ENCODE results near the gene NRAP.

NRAP gene

GRCh38 chr10:113549856-113550255 lies 114.0 kb downstream of the NRAP start:
- H3K4me3 ChIP-seq (ENCODE audit: low read length), result no peak overlapping the region
- H3K27me3 ChIP-seq (ENCODE audit: control insufficient read depth, insufficient read depth, low read length), result no peaks in the 10 kb centered on the region
- H3K9ac ChIP-seq (ENCODE audit: low read length), result no peak overlapping the region
- no peaks in the 10 kb centered on the region for H3K9me3 ChIP-seq (ENCODE audit: control insufficient read depth, low read length)
- no peaks in the 10 kb centered on the region for H3K36me3 ChIP-seq (ENCODE audit: control insufficient read depth, insufficient read depth, low read length)
- H3K4me1 ChIP-seq (ENCODE audit: control insufficient read depth, insufficient read depth, low read length), result peaks cover 22% of the 10 kb centered on the region

GRCh38 chr10:113547426-113547825 lies 116.4 kb downstream of the NRAP start:
- H3K9me3 ChIP-seq (ENCODE audit: control insufficient read depth, low read length), result no peaks in the 10 kb centered on the region

GRCh38 chr10:113544392-113544791 lies 119.4 kb downstream of the NRAP start:
- no peak overlapping the region for H3K9ac ChIP-seq (ENCODE audit: low read length)
- H3K4me3 ChIP-seq (ENCODE audit: low read length), result no peak overlapping the region
- H3K4me1 ChIP-seq (ENCODE audit: control insufficient read depth, insufficient read depth, low read length), result peaks cover 21% of the 10 kb centered on the region
- H3K27me3 ChIP-seq (ENCODE audit: control insufficient read depth, insufficient read depth, low read length), result no peaks in the 10 kb centered on the region
- H3K36me3 ChIP-seq (ENCODE audit: control insufficient read depth, insufficient read depth, low read length), result no peaks in the 10 kb centered on the region
- no peaks in the 10 kb centered on the region for H3K9me3 ChIP-seq (ENCODE audit: control insufficient read depth, low read length)

More at GRCh38 chr10:113547426-113547825, 116.4 kb downstream of the NRAP start:
- no peaks in the 10 kb centered on the region for H3K27me3 ChIP-seq (ENCODE audit: control insufficient read depth, insufficient read depth, low read length)
- H3K4me1 ChIP-seq (ENCODE audit: control insufficient read depth, insufficient read depth, low read length), result peaks cover 7% of the 10 kb centered on the region
- no peak overlapping the region for H3K4me3 ChIP-seq (ENCODE audit: low read length)
- no peaks in the 10 kb centered on the region for H3K36me3 ChIP-seq (ENCODE audit: control insufficient read depth, insufficient read depth, low read length)
- no peak overlapping the region for H3K9ac ChIP-seq (ENCODE audit: low read length)

- Histone ChIP-seq H3K9me3 (ENCODE audit: control insufficient read depth, low read length) (no peaks in the 10 kb centered on the region), H3K4me1 (ENCODE audit: control insufficient read depth, insufficient read depth, low read length) (peaks cover 22% of the 10 kb centered on the region), H3K27me3 (ENCODE audit: control insufficient read depth, insufficient read depth, low read length) (no peaks in the 10 kb centered on the region), H3K4me3 (ENCODE audit: low read length) (no peak overlapping the region), H3K9ac (ENCODE audit: low read length) (no peak overlapping the region), H3K36me3 (ENCODE audit: control insufficient read depth, insufficient read depth, low read length) (no peaks in the 10 kb centered on the region)
Observed at GRCh38 chr10:113543107-113543955, 120.5 kb downstream of the NRAP start.

GRCh38 chr10:113541549-113541927 lies 122.3 kb downstream of the NRAP start:
- no peaks in the 10 kb centered on the region for H3K9me3 ChIP-seq (ENCODE audit: control insufficient read depth, low read length)
- no peak overlapping the region for H3K4me3 ChIP-seq (ENCODE audit: low read length)
- H3K9ac ChIP-seq (ENCODE audit: low read length), result no peak overlapping the region
- peaks cover 22% of the 10 kb centered on the region for H3K4me1 ChIP-seq (ENCODE audit: control insufficient read depth, insufficient read depth, low read length)
- no peaks in the 10 kb centered on the region for H3K36me3 ChIP-seq (ENCODE audit: control insufficient read depth, insufficient read depth, low read length)
- H3K27me3 ChIP-seq (ENCODE audit: control insufficient read depth, insufficient read depth, low read length), result no peaks in the 10 kb centered on the region

- Histone ChIP-seq H3K9me3 (ENCODE audit: control insufficient read depth, low read length) (no peaks in the 10 kb centered on the region), H3K36me3 (ENCODE audit: control insufficient read depth, insufficient read depth, low read length) (no peaks in the 10 kb centered on the region), H3K9ac (ENCODE audit: low read length) (no peak overlapping the region), H3K27me3 (ENCODE audit: control insufficient read depth, insufficient read depth, low read length) (no peaks in the 10 kb centered on the region), H3K4me3 (ENCODE audit: low read length) (no peak overlapping the region), H3K4me1 (ENCODE audit: control insufficient read depth, insufficient read depth, low read length) (peaks cover 22% of the 10 kb centered on the region)
Observed at GRCh38 chr10:113540845-113541548, 122.8 kb downstream of the NRAP start.

GRCh38 chr10:113539789-113540188 lies 124.1 kb downstream of the NRAP start:
- Histone ChIP-seq H3K4me1 (ENCODE audit: control insufficient read depth, insufficient read depth, low read length) (peaks cover 22% of the 10 kb centered on the region), H3K4me3 (ENCODE audit: low read length) (no peak overlapping the region)

More at GRCh38 chr10:113539789-113540188, 124.1 kb downstream of the NRAP start:
- H3K27me3 ChIP-seq (ENCODE audit: control insufficient read depth, insufficient read depth, low read length), result no peaks in the 10 kb centered on the region
- H3K9me3 ChIP-seq (ENCODE audit: control insufficient read depth, low read length), result no peaks in the 10 kb centered on the region
- H3K36me3 ChIP-seq (ENCODE audit: control insufficient read depth, insufficient read depth, low read length), result no peaks in the 10 kb centered on the region
- no peak overlapping the region for H3K9ac ChIP-seq (ENCODE audit: low read length)

Measured in mucosa of stomach (tissue), 1 donor.